ENCODE measurements around the gene UBC.
"Not testable (repeated sequence)": the region's sequence is repeated elsewhere in the genome, so short reads cannot be mapped to it uniquely, and the experiment has no call there.

Gene UBC

GRCh38 chr12:124931528-124931927, 17.1 kb upstream of the UBC start:
- not testable (repeated sequence) for DNase-seq (ENCODE audit: low spot score)

GRCh38 chr12:124930586-124930985, 16.1 kb upstream of the UBC start:
- DNase-seq (ENCODE audit: low spot score): no peak

GRCh38 chr12:124929649-124930419, 15.4 kb upstream of the UBC start:
- no peak for DNase-seq (ENCODE audit: low spot score)

- no peak for DNase-seq (ENCODE audit: low spot score)
Observed at GRCh38 chr12:124928912-124929530, 14.6 kb upstream of the UBC start.

- DNase-seq (ENCODE audit: low spot score): no peak
Observed at GRCh38 chr12:124928095-124928911, 13.9 kb upstream of the UBC start.

GRCh38 chr12:124927201-124928094, 13.0 kb upstream of the UBC start:
- DNase-seq (ENCODE audit: low spot score): peak; percentile 97

GRCh38 chr12:124925782-124926181, 11.3 kb upstream of the UBC start:
- not testable (repeated sequence) for DNase-seq (ENCODE audit: low spot score)

- no peak for DNase-seq (ENCODE audit: low spot score)
Observed at GRCh38 chr12:124925117-124925516, 10.7 kb upstream of the UBC start.

GRCh38 chr12:124923905-124924734, 9.7 kb upstream of the UBC start:
- DNase-seq (ENCODE audit: low spot score): no peak

- peak; percentile 83 for DNase-seq (ENCODE audit: low spot score)
Observed at GRCh38 chr12:124921200-124922031, 7.0 kb upstream of the UBC start.

- DNase-seq (ENCODE audit: low spot score): no peak
Observed at GRCh38 chr12:124920353-124920935, 6.0 kb upstream of the UBC start.

- DNase-seq (ENCODE audit: low spot score): peak; percentile 58
Observed at GRCh38 chr12:124919521-124920352, 5.3 kb upstream of the UBC start.

- DNase-seq (ENCODE audit: low spot score): not testable (repeated sequence)
Observed at GRCh38 chr12:124918622-124918988, 4.2 kb upstream of the UBC start.

- no peak for DNase-seq (ENCODE audit: low spot score)
Observed at GRCh38 chr12:124917841-124918621, 3.6 kb upstream of the UBC start.

- peak; percentile 100 for DNase-seq (ENCODE audit: low spot score)
Observed at GRCh38 chr12:124917135-124917840, 2.8 kb upstream of the UBC start.

GRCh38 chr12:124916374-124917134, 2.1 kb upstream of the UBC start:
- DNase-seq (ENCODE audit: low spot score): peak; percentile 94
